DOHH2 (cell line): ENCODE measurements around the gene PGD.
"Not testable (repeated sequence)": the region's sequence is repeated elsewhere in the genome, so short reads cannot be mapped to it uniquely, and the experiment has no call there.

Source experiments
- H3F3A ChIP-seq: fragments of 200-600 bp; sonication (generic), shearing (Covaris generic); 2 replicates; pipeline ENCODE4 v1.6.0; 2016; ENCODE audit warnings: antibody characterized with exemption, mild to moderate bottlenecking; ENCODE audit not compliant: control insufficient read depth, insufficient read depth
- H3K27ac ChIP-seq: fragments of 200-600 bp; sonication (generic); 2 replicates; pipeline ENCODE4 v1.5.1; 2014; ENCODE audit warnings: low read depth, mild to moderate bottlenecking, low read length, moderate library complexity
- H3K27me3 ChIP-seq: fragments of 200-600 bp; sonication (generic); 2 replicates; pipeline ENCODE4 v1.6.1; 2014; ENCODE audit warnings: mild to moderate bottlenecking, low read length, mixed read lengths; ENCODE audit not compliant: control insufficient read depth
- H3K36me3 ChIP-seq: fragments of 200-600 bp; sonication (generic); 2 replicates; pipeline ENCODE4 v1.6.1; 2014; ENCODE audit warnings: mild to moderate bottlenecking, low read length, moderate library complexity, mixed read lengths; ENCODE audit not compliant: control insufficient read depth
- H3K4me1 ChIP-seq: fragments of 200-600 bp; sonication (generic); 2 replicates; pipeline ENCODE4 v1.6.1; 2014; ENCODE audit warnings: mild to moderate bottlenecking, low read length, mixed read lengths; ENCODE audit not compliant: control insufficient read depth
- H3K4me2 ChIP-seq: fragments of 200-600 bp; sonication (generic); 2 replicates; pipeline ENCODE4 v1.6.0; 2014; ENCODE audit warnings: mild to moderate bottlenecking, low read length, moderate library complexity
- H3K4me3 ChIP-seq: fragments of 200-600 bp; sonication (generic); 2 replicates; pipeline ENCODE4 v1.5.1; 2014; ENCODE audit warnings: mild to moderate bottlenecking, low read length, mixed read lengths
- H3K79me2 ChIP-seq: fragments of 200-600 bp; sonication (generic); 2 replicates; pipeline ENCODE4 v1.6.1; 2014; ENCODE audit warnings: mild to moderate bottlenecking, low read length, mixed read lengths; ENCODE audit not compliant: control insufficient read depth
- H3K9me2 ChIP-seq: fragments of 200-600 bp; sonication (generic); replicated peaks from 2 replicates; pipeline ENCODE4 v1.6.1; 2014; ENCODE audit warnings: mild to moderate bottlenecking, low read length, mixed read lengths; ENCODE audit not compliant: control insufficient read depth
- H3K9me3 ChIP-seq: fragments of 200-600 bp; sonication (generic); 2 replicates; pipeline ENCODE4 v1.6.1; 2014; ENCODE audit warnings: antibody characterized with exemption, low read length, mixed read lengths; ENCODE audit not compliant: control insufficient read depth, insufficient read depth
- H4K20me1 ChIP-seq: fragments of 200-600 bp; sonication (generic); 2 replicates; pipeline ENCODE4 v1.6.0; 2014; ENCODE audit warnings: low read depth, mild to moderate bottlenecking, antibody characterized with exemption, low read length, moderate library complexity; ENCODE audit not compliant: control insufficient read depth, insufficient read depth
- CTCF ChIP-seq: fragments of 200-600 bp; sonication (generic); IDR thresholded peaks from one replicate; pipeline ENCODE4 v1.5.1; 2014; ENCODE audit warnings: antibody characterized with exemption, mild to moderate bottlenecking, low read depth, low read length; ENCODE audit not compliant: poor library complexity, severe bottlenecking
- EZH2phosphoT487 ChIP-seq: fragments of 200-600 bp; sonication (generic); IDR thresholded peaks from 2 replicates; pipeline ENCODE4 v1.6.1; 2017; ENCODE audit warnings: borderline replicate concordance, mild to moderate bottlenecking, antibody characterized with exemption, low read length, moderate library complexity, mixed read lengths

Gene PGD

GRCh38 chr1:10421637-10422036 lies 22.8 kb downstream of the PGD start:
- Histone ChIP-seq H3K27ac (no peak overlapping the region), H3F3A (no peaks in the 10 kb centered on the region; the same call in 1 of the 2 replicates), H3K4me1 (no peaks in the 10 kb centered on the region), H3K9me2 (no peaks in the 10 kb centered on the region), H3K9me3 (no peaks in the 10 kb centered on the region), H3K4me3 (no peak overlapping the region), H4K20me1 (no peaks in the 10 kb centered on the region), H3K27me3 (no peaks in the 10 kb centered on the region), H3K36me3 (peaks cover 42% of the 10 kb centered on the region), H3K79me2 (no peaks in the 10 kb centered on the region), H3K4me2 (no peak overlapping the region)
- TF ChIP-seq EZH2phosphoT487 (no peak), CTCF (no peak)

GRCh38 chr1:10424034-10424433 lies 25.2 kb downstream of the PGD start:
- H4K20me1 ChIP-seq, result no peaks in the 10 kb centered on the region
- no peaks in the 10 kb centered on the region for H3K27me3 ChIP-seq
- no peaks in the 10 kb centered on the region for H3K9me3 ChIP-seq
- peaks cover 1% of the 10 kb centered on the region; the same call in 1 of the 2 replicates for H3K79me2 ChIP-seq
- H3F3A ChIP-seq, result no peaks in the 10 kb centered on the region; the same call in 1 of the 2 replicates
- no peak overlapping the region for H3K4me3 ChIP-seq
- no peak overlapping the region for H3K4me2 ChIP-seq
- H3K27ac ChIP-seq, result no peak overlapping the region
- H3K36me3 ChIP-seq, result peaks cover 20% of the 10 kb centered on the region
- H3K9me2 ChIP-seq, result no peaks in the 10 kb centered on the region
- TF ChIP-seq EZH2phosphoT487, result no peak
- TF ChIP-seq CTCF, result no peak
- peaks cover 9% of the 10 kb centered on the region for H3K4me1 ChIP-seq

- H4K20me1 ChIP-seq, result no peaks in the 10 kb centered on the region
- H3K4me3 ChIP-seq, result no peak overlapping the region
- H3F3A ChIP-seq, result no peaks in the 10 kb centered on the region; the same call in 1 of the 2 replicates
- H3K27me3 ChIP-seq, result no peaks in the 10 kb centered on the region
- no peak overlapping the region for H3K4me2 ChIP-seq
- no peak overlapping the region for H3K27ac ChIP-seq
- TF ChIP-seq CTCF (no peak), EZH2phosphoT487 (no peak)
- no peaks in the 10 kb centered on the region for H3K9me3 ChIP-seq
- H3K79me2 ChIP-seq, result peaks cover 6% of the 10 kb centered on the region; the same call in 1 of the 2 replicates
- peaks cover 15% of the 10 kb centered on the region for H3K36me3 ChIP-seq
- H3K4me1 ChIP-seq, result peaks cover 15% of the 10 kb centered on the region
- H3K9me2 ChIP-seq, result no peaks in the 10 kb centered on the region
These were observed 25.8 kb downstream of the PGD start for GRCh38 chr1:10424651-10425050.

GRCh38 chr1:10425826-10426534 lies 27.1 kb downstream of the PGD start:
- not testable (repeated sequence) for H3K27ac ChIP-seq, H3K9me2 ChIP-seq, H3K36me3 ChIP-seq, H3K4me2 ChIP-seq, H3K27me3 ChIP-seq, H3K4me3 ChIP-seq, H3F3A ChIP-seq, H3K9me3 ChIP-seq, H4K20me1 ChIP-seq
- Histone ChIP-seq H3K4me1 (peaks cover 19% of the 10 kb centered on the region), H3K79me2 (peaks cover 13% of the 10 kb centered on the region)

GRCh38 chr1:10426535-10426848 lies 27.6 kb downstream of the PGD start:
- H3K9me3 ChIP-seq, H3K27ac ChIP-seq: not testable (repeated sequence)

More at GRCh38 chr1:10426535-10426848, 27.6 kb downstream of the PGD start:
- not testable (repeated sequence) for H3K27me3 ChIP-seq, H3F3A ChIP-seq, H4K20me1 ChIP-seq, H3K9me2 ChIP-seq, H3K36me3 ChIP-seq, H3K4me2 ChIP-seq, H3K4me3 ChIP-seq
- peaks cover 18% of the 10 kb centered on the region for H3K79me2 ChIP-seq
- H3K4me1 ChIP-seq, result peaks cover 24% of the 10 kb centered on the region
